ENCODE measurements around the gene PRM1. TPM values are rescaled to one million over a fixed set of nuclear protein-coding genes. Genes with fewer than 3 reads are reported as not detected.

Gene PRM1
- total RNA-seq, 2 experiments from 2014 or later: not detected

GRCh38 chr16:11296351-11296705, 15.2 kb upstream of the PRM1 start:
- CTCF ChIA-PET (ENCODE audit: unreplicated experiment): no interaction called here
- Histone ChIP-seq H3K27ac (ENCODE audit: low read depth, low read length, poor library complexity, severe bottlenecking) (peak overlapping the region; percentile 96), H3K36me3 (ENCODE audit: insufficient read depth, low read length) (no peaks in the 10 kb centered on the region), H3K79me2 (ENCODE audit: insufficient read depth, low read depth, low read length) (no peaks in the 10 kb centered on the region), H2AFZ (ENCODE audit: low read length) (peak overlapping the region; percentile 23; the same call in 1 of the 2 replicates), H3K4me3 (ENCODE audit: low read depth, low read length, poor library complexity, severe bottlenecking) (no peak overlapping the region), H4K20me1 (ENCODE audit: insufficient read depth, low read length) (no peaks in the 10 kb centered on the region), H3K9me3 (ENCODE audit: low read length) (no peaks in the 10 kb centered on the region), H3K4me2 (ENCODE audit: low read length) (peak overlapping the region; percentile 82), H3K9me2 (ENCODE audit: insufficient read depth, low read length) (no peaks in the 10 kb centered on the region), H3K4me1 (ENCODE audit: insufficient read depth, low read length, poor library complexity, severe bottlenecking) (peaks cover 92% of the 10 kb centered on the region)
- POLR2A ChIA-PET: interaction anchor here (1.1 to 4.3 kb wide), 6 partner anchors 12 to 58 kb away, joined by 3 to 79 read pairs (median 4); partner anchors contain the start of gene SOCS1
- DNase-seq (ENCODE audit: low spot score): no peak
- BruUV-seq (replicated peaks): no TSS peak
- intact Hi-C loops (cut with micrococcal nuclease; ENCODE audit: unreplicated experiment): loop anchor here (2.0 kb wide), 1 partner anchor 72 kb away; no protein-coding TSS in a partner anchor
- TF ChIP-seq EZH2phosphoT487 (IDR thresholded peaks at IDR 0.05; ENCODE audit: borderline replicate concordance, low read depth, low read length) (no peak), CTCF (conservative IDR thresholded peaks at IDR 0.05; ENCODE audit: low read length) (no peak)

- intact Hi-C loops (cut with micrococcal nuclease; ENCODE audit: unreplicated experiment): loop anchor here (2.0 kb wide), 1 partner anchor 71 kb away; no protein-coding TSS in a partner anchor
- no peaks in the 10 kb centered on the region for H3K36me3 ChIP-seq (ENCODE audit: insufficient read depth, low read length)
- H3K4me3 ChIP-seq (ENCODE audit: low read depth, low read length, poor library complexity, severe bottlenecking): no peak overlapping the region
- H3K79me2 ChIP-seq (ENCODE audit: insufficient read depth, low read depth, low read length): no peaks in the 10 kb centered on the region
- H2AFZ ChIP-seq (ENCODE audit: low read length): peak overlapping the region; percentile 24; the same call in 1 of the 2 replicates
- TF ChIP-seq CTCF (conservative IDR thresholded peaks at IDR 0.05; ENCODE audit: low read length) (no peak), EZH2phosphoT487 (IDR thresholded peaks at IDR 0.05; ENCODE audit: borderline replicate concordance, low read depth, low read length) (no peak)
- peaks cover 87% of the 10 kb centered on the region for H3K4me1 ChIP-seq (ENCODE audit: insufficient read depth, low read length, poor library complexity, severe bottlenecking)
- H3K4me2 ChIP-seq (ENCODE audit: low read length): peak overlapping the region; percentile 82
- no peaks in the 10 kb centered on the region for H4K20me1 ChIP-seq (ENCODE audit: insufficient read depth, low read length)
- H3K9me2 ChIP-seq (ENCODE audit: insufficient read depth, low read length): no peaks in the 10 kb centered on the region
- H3K27ac ChIP-seq (ENCODE audit: low read depth, low read length, poor library complexity, severe bottlenecking): peak overlapping the region; percentile 96
- no peak for DNase-seq (ENCODE audit: low spot score)
- CTCF ChIA-PET (ENCODE audit: unreplicated experiment): no interaction called here
- BruUV-seq (replicated peaks): no TSS peak
- no peaks in the 10 kb centered on the region for H3K9me3 ChIP-seq (ENCODE audit: low read length)
- POLR2A ChIA-PET: no interaction called here
Measured at GRCh38 chr16:11295672-11296071, 14.5 kb upstream of the PRM1 start.

- TF ChIP-seq EZH2phosphoT487 (IDR thresholded peaks at IDR 0.05; ENCODE audit: borderline replicate concordance, low read depth, low read length) (no peak), CTCF (conservative IDR thresholded peaks at IDR 0.05; ENCODE audit: low read length) (no peak)
- ChIA-PET POLR2A (interaction anchor here (0.7 to 1.2 kb wide), 4 partner anchors 13 to 38 kb away, joined by 3 to 4 read pairs (median 4); no protein-coding TSS in a partner anchor), CTCF (ENCODE audit: unreplicated experiment) (interaction anchor here (1.5 kb wide), 1 partner anchor 41 kb away, joined by 3 read pairs; no protein-coding TSS in a partner anchor)
- Histone ChIP-seq H3K9me2 (ENCODE audit: insufficient read depth, low read length) (no peaks in the 10 kb centered on the region), H3K9me3 (ENCODE audit: low read length) (no peaks in the 10 kb centered on the region), H2AFZ (ENCODE audit: low read length) (no peak overlapping the region), H3K4me3 (ENCODE audit: low read depth, low read length, poor library complexity, severe bottlenecking) (no peak overlapping the region), H4K20me1 (ENCODE audit: insufficient read depth, low read length) (no peaks in the 10 kb centered on the region), H3K27ac (ENCODE audit: low read depth, low read length, poor library complexity, severe bottlenecking) (no peak overlapping the region), H3K4me2 (ENCODE audit: low read length) (no peak overlapping the region), H3K36me3 (ENCODE audit: insufficient read depth, low read length) (no peaks in the 10 kb centered on the region), H3K79me2 (ENCODE audit: insufficient read depth, low read depth, low read length) (no peaks in the 10 kb centered on the region), H3K4me1 (ENCODE audit: insufficient read depth, low read length, poor library complexity, severe bottlenecking) (peaks cover 53% of the 10 kb centered on the region)
- intact Hi-C loops (cut with micrococcal nuclease; ENCODE audit: unreplicated experiment): no loop called here
- no TSS peak for BruUV-seq (replicated peaks)
- DNase-seq (ENCODE audit: low spot score): no peak
Measured at GRCh38 chr16:11292076-11292748, 11.1 kb upstream of the PRM1 start.

All from OCI-LY7 (cell line).